HG03159 (cell line): ENCODE measurements around the gene AGMO.

ENCODE experiments used
- ATAC-seq: cut with Tn5 transposase; IDR thresholded peaks from one replicate; pipeline ENCODE4 v1.9.1; 2021; ENCODE audit warnings: mild to moderate bottlenecking, moderate library complexity; ENCODE audit not compliant: unreplicated experiment

AGMO gene

GRCh38 chr7:15245831-15246230, 316.0 kb downstream of the AGMO start:
- ATAC-seq, result no peak

DNA sequence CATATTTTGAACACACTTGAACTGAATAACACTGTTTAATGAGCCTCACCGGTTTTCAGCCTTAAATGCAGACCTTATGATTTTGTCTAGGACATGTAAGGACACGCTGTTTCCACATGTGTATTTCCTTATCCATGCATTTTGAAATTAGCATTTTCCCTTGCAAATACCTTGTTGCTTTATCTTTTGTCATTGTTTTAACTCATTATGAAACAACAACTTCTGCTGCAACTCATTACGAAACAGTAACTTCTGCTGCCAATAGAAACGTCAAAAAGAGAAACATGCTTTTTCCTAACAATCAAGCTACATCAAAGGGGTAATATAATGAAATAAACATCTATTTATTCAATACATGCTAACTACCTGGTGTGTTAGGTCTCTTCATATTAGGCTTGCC, 322.0 kb downstream of the AGMO start:
- ATAC-seq, result no peak

GRCh38 chr7:15236952-15237351, 324.9 kb downstream of the AGMO start:
- no peak for ATAC-seq

- no peak for ATAC-seq
Observed at GRCh38 chr7:15234431-15234830, 327.4 kb downstream of the AGMO start.

DNA sequence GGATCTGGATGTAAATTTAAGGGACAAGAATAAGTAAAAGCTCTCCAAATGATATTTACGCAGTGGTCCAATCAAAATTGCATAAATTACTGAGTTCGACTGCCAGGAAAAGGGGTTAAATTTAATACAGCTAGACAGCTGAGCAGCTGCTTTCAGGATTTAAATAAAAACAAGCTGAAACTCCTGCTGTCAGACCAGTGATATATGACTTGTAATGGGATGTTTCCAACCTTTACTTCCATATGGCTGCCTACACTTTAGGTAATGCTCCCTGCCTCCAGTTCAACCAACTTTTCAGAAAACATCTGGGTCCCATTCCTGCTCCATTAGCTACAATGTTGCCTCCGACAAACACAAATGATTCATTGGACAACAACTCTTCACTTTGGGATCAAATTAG, 333.0 kb downstream of the AGMO start:
- no peak for ATAC-seq

DNA sequence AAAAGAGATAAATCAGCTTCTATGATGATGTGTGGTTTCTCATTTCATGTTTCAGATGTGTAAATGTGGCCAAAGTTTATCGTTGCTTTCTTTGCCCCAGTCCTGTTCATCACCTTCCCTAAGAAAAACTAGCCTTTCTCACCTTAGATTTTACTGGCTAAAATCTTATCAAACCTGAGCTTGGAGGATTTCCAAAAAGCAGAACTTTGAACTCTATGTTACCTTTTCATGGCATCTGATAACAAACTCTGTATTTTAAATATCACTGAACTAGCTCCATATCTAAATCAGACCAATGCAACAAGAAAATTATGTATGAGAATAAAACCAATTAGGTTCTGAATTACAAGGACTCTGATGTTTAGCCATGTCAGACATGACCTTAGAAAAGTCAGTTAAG, 335.8 kb downstream of the AGMO start:
- ATAC-seq, result no peak

DNA sequence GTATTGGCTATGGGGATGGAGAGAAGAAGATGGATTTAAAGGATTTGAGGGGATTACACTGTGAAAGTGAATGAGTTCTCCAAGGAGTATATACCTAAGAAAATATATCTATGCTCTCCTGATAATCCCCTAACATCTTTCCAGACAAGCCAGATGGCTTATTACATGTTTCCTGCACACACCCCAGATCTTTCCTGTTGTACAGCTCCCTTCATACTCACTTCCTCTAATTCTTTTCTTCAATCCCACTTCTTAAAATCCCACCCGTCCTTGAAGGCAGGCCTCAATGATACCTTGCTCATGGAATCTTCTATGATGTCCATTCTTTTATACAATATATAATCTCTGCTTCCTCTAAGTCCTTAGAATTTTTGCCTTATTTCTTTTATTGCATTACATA, 342.1 kb downstream of the AGMO start:
- ATAC-seq, result no peak

DNA sequence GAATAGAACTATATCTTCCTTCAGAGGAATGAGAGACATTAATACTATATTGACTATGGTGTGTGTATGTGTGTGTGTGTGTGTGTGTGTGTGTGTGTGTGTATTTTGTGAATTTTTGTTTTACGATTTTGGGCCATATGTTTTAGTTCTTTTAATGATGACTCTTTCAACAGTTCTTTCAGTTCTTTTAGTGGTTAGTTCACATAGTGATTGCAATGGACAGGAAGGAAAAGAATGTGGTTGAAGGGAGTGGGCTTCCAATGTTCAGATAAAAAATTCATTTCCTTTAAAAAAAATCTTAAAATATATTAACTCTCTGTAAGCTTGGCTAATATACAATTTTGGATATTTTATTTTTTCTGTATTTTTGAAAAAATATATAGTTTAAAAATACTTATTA, 343.6 kb downstream of the AGMO start:
- no peak for ATAC-seq

GRCh38 chr7:15215616-15216015, 346.2 kb downstream of the AGMO start:
- ATAC-seq, result no peak

DNA sequence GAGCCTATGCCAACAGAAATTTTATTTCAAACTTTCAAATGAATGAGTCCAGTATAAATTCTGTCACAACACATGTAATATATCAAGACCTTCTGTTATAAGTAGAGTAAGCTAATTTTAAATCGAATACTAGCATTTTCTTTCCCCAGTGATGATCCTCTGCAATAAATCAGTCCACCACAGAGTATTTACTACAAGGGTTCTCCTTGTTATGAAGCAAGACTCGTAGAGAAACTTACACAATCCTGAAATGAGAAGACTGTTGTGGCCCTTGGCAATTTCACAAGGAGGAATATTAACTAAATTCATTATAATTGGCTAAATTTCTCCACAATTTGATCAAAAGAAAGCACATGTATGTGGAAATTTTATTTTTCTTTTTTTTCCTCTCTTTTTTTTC, 346.8 kb downstream of the AGMO start:
- no peak for ATAC-seq

DNA sequence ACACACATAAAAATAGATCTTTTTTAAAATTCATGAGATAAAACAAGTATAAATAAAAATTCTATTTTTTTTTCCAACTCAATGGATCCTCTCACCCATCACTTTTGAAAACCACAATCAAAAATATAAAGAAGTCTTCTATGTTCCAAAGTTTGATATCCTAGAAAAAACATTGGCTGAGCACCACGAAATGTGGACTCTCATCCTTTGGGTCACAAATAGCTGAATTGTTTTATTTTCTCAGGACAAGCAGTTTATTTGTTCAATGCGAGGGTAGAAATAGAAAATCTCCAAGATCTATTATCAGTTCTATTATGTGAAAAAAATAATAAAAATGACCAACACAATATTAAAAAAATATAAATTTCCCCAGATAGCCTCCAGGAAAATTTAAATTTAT, 348.7 kb downstream of the AGMO start:
- no peak for ATAC-seq

GRCh38 chr7:15209429-15209828, 352.4 kb downstream of the AGMO start:
- ATAC-seq, result no peak

GRCh38 chr7:15204421-15204820, 357.4 kb downstream of the AGMO start:
- ATAC-seq, result no peak

GRCh38 chr7:15199482-15199881, 362.3 kb downstream of the AGMO start:
- ATAC-seq, result no peak

DNA sequence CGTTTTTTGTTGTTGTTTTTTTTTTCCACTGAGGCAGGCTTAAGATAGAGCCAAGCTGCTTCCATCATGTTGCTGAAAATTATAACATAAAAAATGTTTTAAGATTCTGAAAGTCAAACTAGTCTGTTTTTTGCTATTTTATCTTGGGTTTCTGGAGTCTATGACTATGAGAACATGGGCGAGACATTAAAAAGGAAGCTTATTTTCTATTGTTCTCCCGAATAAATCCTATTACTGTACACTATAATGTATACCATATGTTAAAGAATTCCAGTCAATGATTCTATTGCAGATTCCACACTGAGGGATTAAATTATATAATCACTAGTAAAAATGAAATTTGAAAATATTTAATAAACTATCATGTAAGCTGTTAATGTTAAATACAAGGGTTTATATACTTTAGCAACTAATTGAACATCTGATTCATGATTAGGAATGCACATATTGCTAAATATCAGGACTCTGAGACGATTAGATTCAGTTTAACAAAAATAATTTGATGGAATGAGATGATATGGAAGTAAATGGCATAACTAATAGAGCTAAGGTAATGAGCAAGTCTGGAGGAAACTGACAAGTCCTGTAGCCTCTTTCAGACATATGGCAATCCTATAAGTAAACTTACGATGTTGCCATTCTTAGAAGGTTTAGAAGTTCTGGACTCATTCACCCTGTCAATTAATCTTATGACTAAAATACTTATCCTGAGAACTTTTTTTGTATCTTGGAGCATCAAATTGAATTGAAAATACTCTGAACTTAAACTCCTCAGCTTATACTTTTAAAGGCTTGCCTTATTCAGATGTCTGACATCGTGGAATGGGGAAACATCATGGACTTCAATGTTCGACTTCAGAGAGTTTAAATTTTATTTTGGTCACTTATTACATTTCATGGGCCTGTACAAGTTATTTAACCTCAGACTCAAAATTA, 364.5 kb downstream of the AGMO start:
- ATAC-seq, result no peak

DNA sequence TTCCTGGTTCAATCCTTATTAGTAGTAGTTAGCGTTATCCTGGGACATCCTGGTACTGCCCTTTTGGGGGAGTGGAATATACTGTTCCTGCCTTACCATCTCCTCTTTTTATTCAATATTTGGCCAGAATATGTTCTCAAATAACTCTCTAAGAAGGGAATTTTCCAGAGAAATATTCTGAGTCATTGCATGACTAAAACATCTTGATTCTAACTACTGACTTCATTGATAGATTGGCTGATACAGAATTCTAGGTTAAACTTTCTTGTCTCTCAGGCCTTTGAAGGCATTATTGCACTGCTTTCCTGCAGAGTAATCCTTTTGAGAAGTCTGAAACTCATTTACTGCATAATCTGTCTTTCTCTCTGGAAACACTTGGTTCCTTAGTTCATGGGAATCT, 383.8 kb downstream of the AGMO start:
- ATAC-seq, result no peak

GRCh38 chr7:15176089-15176488, 385.7 kb downstream of the AGMO start:
- no peak for ATAC-seq

DNA sequence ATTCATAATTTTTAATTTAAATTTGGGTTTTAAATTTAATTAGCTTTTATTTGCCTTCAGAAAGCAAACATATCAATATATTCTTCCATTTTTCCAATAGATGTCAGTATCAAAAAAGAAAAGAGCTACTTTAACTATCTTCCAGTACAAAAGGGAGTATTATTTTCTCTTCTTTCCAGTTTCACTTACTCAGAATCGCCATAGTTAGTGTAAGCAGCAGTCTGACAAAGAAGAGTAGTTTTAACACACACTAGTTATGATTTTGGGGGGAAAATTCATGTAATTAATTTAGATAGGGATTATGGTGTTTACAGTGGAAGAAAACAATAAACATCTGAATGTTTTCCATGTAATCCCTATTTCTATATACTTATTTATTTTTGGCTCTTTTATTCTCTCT, 386.7 kb downstream of the AGMO start:
- ATAC-seq, result no peak

DNA sequence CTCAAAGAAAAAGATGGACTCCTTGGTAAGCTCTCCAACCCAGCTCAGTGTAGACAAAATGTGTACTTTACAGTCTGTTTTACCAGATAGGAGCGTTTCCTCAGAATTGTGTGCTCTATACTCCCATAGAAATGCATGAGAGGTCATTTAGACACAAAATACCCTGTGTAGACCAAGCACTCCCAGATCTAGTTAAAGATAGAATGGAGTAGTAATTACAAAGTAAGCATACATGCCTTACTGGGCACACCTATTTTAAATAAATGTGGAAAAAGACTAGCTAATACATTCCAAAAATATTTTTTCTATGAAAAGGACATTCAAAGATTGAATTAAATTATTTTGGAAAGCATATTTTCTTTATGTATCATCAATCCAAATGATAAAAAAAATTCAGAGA, 387.3 kb downstream of the AGMO start:
- no peak for ATAC-seq

DNA sequence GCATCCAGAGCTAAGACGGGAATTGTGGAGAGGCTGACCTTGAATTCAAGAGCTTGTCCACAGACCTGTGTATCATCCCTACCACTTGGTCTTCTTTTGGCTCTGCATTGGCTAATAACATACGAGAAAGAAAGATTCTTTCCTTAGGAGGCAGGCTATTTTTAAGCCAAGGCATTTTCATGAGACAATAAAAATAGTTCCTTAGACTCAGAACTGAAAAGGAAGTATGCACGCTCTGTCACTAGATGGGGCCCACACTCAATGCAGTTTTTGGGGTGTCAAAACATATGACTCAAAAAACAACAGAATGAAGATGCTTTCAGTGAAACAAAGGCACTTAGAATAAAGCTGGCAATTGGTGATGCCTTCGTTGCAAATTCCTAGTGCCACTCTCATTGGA, 393.3 kb downstream of the AGMO start:
- ATAC-seq, result no peak

GRCh38 chr7:15167912-15168311, 393.9 kb downstream of the AGMO start:
- ATAC-seq, result no peak

DNA sequence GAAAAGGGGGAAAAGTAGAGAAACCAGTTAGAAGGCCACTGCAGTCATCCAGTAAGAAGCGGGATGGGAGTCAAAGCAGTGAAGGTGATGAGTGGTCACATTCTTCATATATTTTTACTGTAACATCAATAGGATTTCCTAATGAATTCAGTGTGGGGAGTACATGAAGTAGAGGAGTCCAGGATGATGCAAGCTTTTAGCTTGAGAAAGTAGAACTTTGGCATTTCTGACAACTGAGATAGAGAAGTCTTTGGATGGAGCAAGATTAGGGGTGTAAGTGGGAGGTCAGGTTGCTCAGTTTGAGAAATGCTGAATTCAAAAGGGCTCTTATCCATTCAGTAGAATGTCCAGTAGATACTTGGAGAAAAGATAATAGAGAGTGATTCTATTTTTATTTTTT, 395.2 kb downstream of the AGMO start:
- ATAC-seq, result no peak

DNA sequence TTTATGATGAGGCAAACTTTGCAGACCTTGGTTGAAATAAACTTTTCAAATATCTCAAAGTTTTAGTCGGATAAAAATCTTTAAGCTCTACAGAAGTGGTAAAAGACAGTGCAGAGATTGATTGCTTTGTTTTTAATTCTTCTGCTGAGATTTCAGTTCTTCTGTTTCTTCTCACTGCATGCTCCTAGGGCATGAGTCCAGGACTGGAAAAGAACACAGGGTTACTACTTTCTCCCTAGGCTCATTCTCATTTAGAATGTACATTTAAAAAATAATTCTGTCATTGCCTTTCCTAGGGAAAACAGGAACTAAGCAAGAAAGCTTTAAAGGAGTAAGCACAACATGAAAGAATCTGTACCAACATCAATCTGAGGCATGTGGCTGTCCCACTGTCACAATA, 402.6 kb downstream of the AGMO start:
- no peak for ATAC-seq
